RWPE2 (cell line): Measurements from ENCODE around the gene PRRX2.
A peak's percentile ranks its signal among the peaks of the same experiment; 100 is the strongest.

Experiments used
- ATAC-seq: fragments of 200-7000 bp; cut with Tn5 transposase; 3 replicates; pipeline ENCODE4 v1.9.1; 2021; ENCODE audit warnings: low read depth
- DNase-seq: peaks from one replicate; pipeline ENCODE4 v3.0.0-alpha.2; 2020; ENCODE audit warnings: low spot score
- H3K27ac ChIP-seq: fragments of 450-650 bp; 2 replicates; pipeline ENCODE4 v1.5.1; 2017; ENCODE audit warnings: mild to moderate bottlenecking; ENCODE audit not compliant: poor library complexity, severe bottlenecking
- H3K27me3 ChIP-seq: fragments of 250-450 bp; sonication (Bioruptor Pico); 2 replicates; pipeline ENCODE4 v1.5.1; 2021; ENCODE audit warnings: mild to moderate bottlenecking, moderate library complexity; ENCODE audit not compliant: insufficient read depth, poor library complexity, severe bottlenecking
- H3K36me3 ChIP-seq: fragments of 250-450 bp; sonication (Bioruptor Pico); 2 replicates; pipeline ENCODE4 v1.5.1; 2020; ENCODE audit warnings: low read depth, mild to moderate bottlenecking, moderate library complexity
- H3K4me1 ChIP-seq: fragments of 250-450 bp; sonication (Bioruptor Pico); 2 replicates; pipeline ENCODE4 v1.5.1; 2021; ENCODE audit warnings: mild to moderate bottlenecking, moderate library complexity; ENCODE audit not compliant: insufficient read depth, poor library complexity, severe bottlenecking
- H3K4me3 ChIP-seq: fragments of 250-450 bp; sonication (Bioruptor Pico); 2 replicates; pipeline ENCODE4 v1.5.1; 2021; ENCODE audit warnings: mild to moderate bottlenecking, moderate library complexity; ENCODE audit not compliant: severe bottlenecking
- H3K9me3 ChIP-seq: fragments of 250-450 bp; sonication (Bioruptor Pico); 2 replicates; pipeline ENCODE4 v1.5.1; 2021; ENCODE audit warnings: mild to moderate bottlenecking, moderate library complexity; ENCODE audit not compliant: severe bottlenecking
- CTCF ChIP-seq: fragments of 450-650 bp; IDR thresholded peaks from one replicate; pipeline ENCODE4 v1.5.1; 2017; ENCODE audit warnings: mild to moderate bottlenecking, moderate library complexity; ENCODE audit not compliant: poor library complexity, severe bottlenecking

Gene PRRX2

GRCh38 chr9:129679537-129679936 is 14.1 kb downstream of the PRRX2 start:
- H3K27me3 ChIP-seq = peaks cover 31% of the 10 kb centered on the region
- no peaks in the 10 kb centered on the region for H3K36me3 ChIP-seq
- ATAC-seq = no peak
- H3K4me1 ChIP-seq = no peaks in the 10 kb centered on the region
- no peak for TF ChIP-seq CTCF
- no peak for DNase-seq
- H3K9me3 ChIP-seq = no peaks in the 10 kb centered on the region
- H3K4me3 ChIP-seq = no peak overlapping the region
- H3K27ac ChIP-seq = no peak overlapping the region

GRCh38 chr9:129681924-129682323 is 16.5 kb downstream of the PRRX2 start:
- Histone ChIP-seq H3K27me3 (peaks cover 7% of the 10 kb centered on the region), H3K27ac (no peak overlapping the region), H3K4me3 (no peak overlapping the region), H3K9me3 (no peaks in the 10 kb centered on the region), H3K4me1 (no peaks in the 10 kb centered on the region), H3K36me3 (no peaks in the 10 kb centered on the region)
- ATAC-seq (no peak), DNase-seq (no peak)
- no peak for TF ChIP-seq CTCF

- H3K36me3 ChIP-seq = no peaks in the 10 kb centered on the region
- TF ChIP-seq CTCF = no peak
- H3K9me3 ChIP-seq = no peaks in the 10 kb centered on the region
- no peak for DNase-seq
- H3K4me3 ChIP-seq = no peak overlapping the region
- no peak overlapping the region for H3K27ac ChIP-seq
- H3K27me3 ChIP-seq = peaks cover 6% of the 10 kb centered on the region
- H3K4me1 ChIP-seq = no peaks in the 10 kb centered on the region
- no peak for ATAC-seq
Measured at GRCh38 chr9:129682381-129682780, 16.9 kb downstream of the PRRX2 start.

- Histone ChIP-seq H3K36me3 (no peaks in the 10 kb centered on the region), H3K4me3 (no peak overlapping the region), H3K27me3 (no peaks in the 10 kb centered on the region), H3K4me1 (no peaks in the 10 kb centered on the region), H3K9me3 (no peaks in the 10 kb centered on the region), H3K27ac (no peak overlapping the region)
- no peak for TF ChIP-seq CTCF
- no peak for DNase-seq
- ATAC-seq = peak; percentile 91
Measured at GRCh38 chr9:129685220-129685932, 19.9 kb downstream of the PRRX2 start.

- ATAC-seq (no peak; the same call in 2 of the 3 replicates), DNase-seq (no peak)
- Histone ChIP-seq H3K27ac (no peak overlapping the region), H3K9me3 (no peaks in the 10 kb centered on the region), H3K4me3 (no peak overlapping the region), H3K27me3 (no peaks in the 10 kb centered on the region), H3K36me3 (no peaks in the 10 kb centered on the region), H3K4me1 (no peaks in the 10 kb centered on the region)
- TF ChIP-seq CTCF = no peak
Measured at GRCh38 chr9:129685933-129686259, 20.4 kb downstream of the PRRX2 start.
